Fibroblast of villous mesenchyme (primary cell): ENCODE measurements around the gene TUBA8. TPM values are rescaled to one million over a fixed set of nuclear protein-coding genes. Genes with fewer than 3 reads are reported as not detected.

Experiments
- DNase-seq: peaks from one replicate; pipeline ENCODE4 v3.0.0-alpha.2; 2010; ENCODE audit warnings: low read depth
- H3K4me3 ChIP-seq: 2 replicates; pipeline ENCODE4 v1.5.1; 2011; ENCODE audit warnings: low read depth, mild to moderate bottlenecking, low read length
- total RNA-seq: library from RNA; depleted of rRNA; stranded (reverse); fragments of >200 nt; gene quantifications from 2 replicates; pipeline ENCODE4 v1.2.3, GENCODE V29; 2012
- TF ChIP-seq, protein P1 (sequence below): IDR thresholded peaks from 2 replicates; pipeline ENCODE4 v1.5.1; 2012; ENCODE audit warnings: low read depth, mild to moderate bottlenecking, low read length; ENCODE audit not compliant: insufficient read depth

TUBA8 gene
- total RNA-seq, 1 donor, result under 0.01 TPM

DNA sequence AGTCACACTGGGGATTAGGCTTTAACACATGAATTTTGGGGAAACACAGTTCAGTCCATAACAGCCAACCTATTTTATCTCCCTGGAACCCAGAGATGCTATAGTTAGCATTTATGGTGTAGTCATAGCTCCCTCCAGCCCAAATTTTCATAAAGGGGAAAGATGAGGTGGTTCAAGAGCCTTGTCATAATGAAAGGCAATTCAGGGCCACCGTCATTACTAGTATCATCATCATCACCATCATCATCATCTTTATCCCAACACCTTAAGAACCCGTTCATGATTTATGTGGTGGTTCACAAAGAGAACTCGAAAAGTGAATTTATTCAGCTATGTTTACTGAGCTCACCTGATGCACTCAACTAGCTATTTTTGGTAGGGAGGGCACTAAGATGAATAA, 2.4 kb upstream of the TUBA8 start:
- TF ChIP-seq, protein P1, sequence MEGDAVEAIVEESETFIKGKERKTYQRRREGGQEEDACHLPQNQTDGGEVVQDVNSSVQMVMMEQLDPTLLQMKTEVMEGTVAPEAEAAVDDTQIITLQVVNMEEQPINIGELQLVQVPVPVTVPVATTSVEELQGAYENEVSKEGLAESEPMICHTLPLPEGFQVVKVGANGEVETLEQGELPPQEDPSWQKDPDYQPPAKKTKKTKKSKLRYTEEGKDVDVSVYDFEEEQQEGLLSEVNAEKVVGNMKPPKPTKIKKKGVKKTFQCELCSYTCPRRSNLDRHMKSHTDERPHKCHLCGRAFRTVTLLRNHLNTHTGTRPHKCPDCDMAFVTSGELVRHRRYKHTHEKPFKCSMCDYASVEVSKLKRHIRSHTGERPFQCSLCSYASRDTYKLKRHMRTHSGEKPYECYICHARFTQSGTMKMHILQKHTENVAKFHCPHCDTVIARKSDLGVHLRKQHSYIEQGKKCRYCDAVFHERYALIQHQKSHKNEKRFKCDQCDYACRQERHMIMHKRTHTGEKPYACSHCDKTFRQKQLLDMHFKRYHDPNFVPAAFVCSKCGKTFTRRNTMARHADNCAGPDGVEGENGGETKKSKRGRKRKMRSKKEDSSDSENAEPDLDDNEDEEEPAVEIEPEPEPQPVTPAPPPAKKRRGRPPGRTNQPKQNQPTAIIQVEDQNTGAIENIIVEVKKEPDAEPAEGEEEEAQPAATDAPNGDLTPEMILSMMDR, result no peak
- H3K4me3 ChIP-seq, result no peak overlapping the region
- no peak for DNase-seq

DNA sequence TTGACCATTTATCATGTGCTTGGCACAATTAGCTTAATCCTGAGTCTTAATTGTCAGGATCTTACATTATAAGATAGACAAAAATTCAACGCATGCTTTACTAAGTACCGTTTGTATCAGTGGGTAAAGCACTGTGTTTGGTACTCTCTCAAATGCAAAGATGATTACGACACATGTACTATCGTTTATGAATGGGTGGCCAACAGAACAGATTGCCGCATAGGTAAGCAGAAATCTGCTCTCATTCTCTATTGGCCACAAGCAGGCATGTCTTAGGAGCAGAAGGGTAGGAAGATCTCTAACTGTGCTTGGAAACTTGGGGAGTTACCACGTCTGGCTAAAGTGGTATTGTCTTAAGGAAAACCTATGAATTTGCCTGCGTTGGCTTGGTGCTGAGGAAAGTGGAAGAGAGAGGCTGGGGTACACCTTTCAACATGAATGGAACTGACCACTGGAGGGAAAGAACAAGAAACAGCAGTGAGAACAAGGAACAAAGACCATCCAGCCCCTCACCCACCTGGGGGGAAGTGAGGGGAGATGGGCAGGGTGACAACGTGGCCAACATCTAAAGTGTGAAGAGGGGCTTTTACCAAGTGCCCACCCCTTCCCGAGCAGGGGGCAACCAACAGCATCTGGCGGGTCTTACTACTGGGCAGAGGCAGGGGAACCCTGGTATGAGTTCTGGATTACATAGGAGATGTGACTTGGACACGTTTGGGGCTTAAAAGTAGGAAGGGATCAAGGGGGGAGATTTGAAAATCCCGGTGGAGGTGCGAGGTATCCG, 1.0 kb upstream of the TUBA8 start:
- no peak for DNase-seq
- no peak overlapping the region for H3K4me3 ChIP-seq
- TF ChIP-seq, protein P1, result no peak

DNA sequence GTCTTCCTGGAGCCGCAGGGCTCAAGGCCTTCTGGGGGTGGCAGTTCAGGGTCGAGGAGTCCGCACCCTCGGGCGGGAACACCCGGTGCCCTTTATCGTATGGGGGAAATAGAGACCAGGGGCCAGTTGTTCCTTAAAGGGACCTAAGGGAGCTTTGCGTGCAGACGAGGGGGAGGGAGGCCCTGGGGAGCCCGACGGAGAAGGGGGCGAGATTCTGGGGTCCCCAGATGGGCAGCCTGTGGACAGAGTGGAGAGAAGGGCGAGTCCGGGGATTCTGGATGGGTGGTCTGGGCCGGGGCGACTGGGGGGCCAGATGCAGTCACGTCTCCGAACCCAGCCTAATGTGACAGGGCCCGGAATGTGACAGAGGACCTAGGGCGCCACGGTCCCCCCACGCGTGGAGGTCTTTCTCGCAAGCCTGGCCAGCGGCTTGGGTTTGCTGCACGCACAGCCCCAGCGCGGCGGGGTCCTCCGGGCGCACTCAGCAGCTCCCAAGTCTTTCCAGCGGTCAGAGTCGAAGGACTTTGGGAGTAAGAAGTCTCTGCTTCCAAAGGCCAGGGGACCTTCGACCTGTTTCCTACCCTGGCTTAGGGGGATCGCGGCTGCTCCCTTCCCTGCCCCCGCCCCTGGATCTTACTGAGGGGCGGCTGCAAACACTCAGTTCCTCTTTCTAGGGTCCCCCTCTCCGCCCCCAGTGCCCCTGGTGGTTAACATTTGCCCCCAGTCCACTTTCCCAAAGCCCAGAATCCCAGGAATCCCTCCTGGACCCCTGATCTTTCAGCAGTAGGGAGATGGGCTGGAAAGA, 547 bp downstream of the TUBA8 start:
- H3K4me3 ChIP-seq, result peak overlapping the region; percentile 41
- TF ChIP-seq, protein P1, result no peak
- DNase-seq, result no peak

DNA sequence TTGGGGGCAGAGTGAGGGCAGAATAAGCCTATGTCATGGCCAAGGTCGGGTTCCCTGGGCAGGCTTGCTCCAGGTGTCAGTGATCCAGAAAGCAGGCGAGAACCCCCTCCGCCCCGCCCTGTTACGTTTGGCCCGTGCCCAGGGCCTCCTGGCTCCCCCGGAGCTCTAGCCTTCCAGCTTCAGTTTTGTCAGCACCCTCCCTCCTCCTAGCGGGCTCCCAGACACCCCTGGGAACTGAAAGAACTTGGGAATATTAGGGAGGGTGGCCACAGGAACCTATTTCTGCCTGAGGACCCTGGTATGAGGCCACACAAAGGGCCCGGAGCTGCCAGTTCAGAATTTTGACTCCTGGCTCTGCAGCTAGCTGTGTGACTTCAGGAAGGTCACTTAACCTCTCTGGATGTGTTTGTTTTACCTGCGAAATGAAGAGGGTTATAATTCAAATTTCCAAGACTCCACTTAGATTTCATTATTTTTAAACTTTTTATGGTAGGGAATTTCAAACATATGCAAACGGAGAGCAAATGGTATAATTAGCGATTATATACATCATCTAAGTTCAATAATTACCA, 1.2 kb downstream of the TUBA8 start:
- H3K4me3 ChIP-seq, result no peak overlapping the region
- TF ChIP-seq, protein P1, result no peak
- DNase-seq, result no peak

DNA sequence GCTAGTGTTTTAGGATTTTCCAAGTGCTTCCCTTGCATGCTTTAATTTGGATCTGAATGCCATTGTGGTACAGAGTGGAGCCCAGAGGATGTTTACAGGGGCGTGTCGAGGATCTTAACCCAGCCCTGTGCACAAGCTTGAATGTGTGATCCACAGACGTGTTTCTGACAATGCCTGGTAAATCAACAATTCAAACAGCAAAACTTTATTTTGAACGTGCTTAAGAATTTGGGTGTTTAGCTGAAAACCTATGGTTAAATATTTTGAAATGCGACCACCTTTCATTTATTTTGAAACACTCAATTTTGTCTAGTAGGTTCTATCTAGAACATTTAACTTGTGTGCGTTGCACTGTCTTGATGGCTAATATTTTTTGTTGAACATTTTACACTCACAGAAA, 1.8 kb downstream of the TUBA8 start:
- DNase-seq, result no peak
- no peak overlapping the region for H3K4me3 ChIP-seq
- TF ChIP-seq, protein P1, result no peak

DNA sequence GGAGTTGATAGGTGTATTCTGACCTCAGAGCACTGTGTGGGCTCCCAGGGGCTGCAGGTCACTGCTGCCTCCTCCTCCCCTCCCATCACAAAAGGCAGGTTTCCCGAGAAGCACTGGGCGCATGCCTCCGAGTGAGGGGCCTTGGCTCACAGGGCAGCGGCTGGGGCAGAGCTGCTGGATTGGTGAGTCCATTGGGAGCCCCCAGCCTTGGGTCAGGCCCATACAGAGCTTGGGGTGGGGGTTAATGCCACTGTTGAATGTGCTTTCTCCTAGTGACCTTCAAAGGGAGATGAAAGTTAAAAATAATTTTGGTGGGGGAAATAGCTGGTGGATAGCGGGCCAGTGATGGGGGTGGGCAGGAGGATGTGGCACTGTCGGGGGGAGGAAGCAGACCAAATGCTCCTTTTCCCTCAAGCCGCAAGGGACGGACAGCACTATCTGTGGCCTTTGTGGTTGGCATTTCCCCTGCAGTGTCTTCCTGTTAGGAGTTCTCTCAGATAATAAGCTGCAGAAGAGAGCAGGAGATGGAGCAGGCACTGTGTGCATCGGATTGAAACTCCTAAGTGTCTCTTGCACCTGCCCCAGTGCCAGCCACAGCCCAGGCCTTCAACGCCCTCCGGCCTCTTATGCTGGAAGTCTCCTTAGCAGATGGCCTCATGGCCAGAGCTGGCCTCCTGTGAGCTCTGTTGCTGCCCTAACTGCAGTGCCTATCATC, 3.2 kb downstream of the TUBA8 start:
- H3K4me3 ChIP-seq, result no peak overlapping the region
- no peak for DNase-seq
- TF ChIP-seq, protein P1, result no peak
